Hematopoietic multipotent progenitor cell treated with erythropoietin and hydrocortisone succinate and interleukin-3 and kit ligand, for 8 days (in vitro differentiated cells): Measurements from ENCODE around the gene PRSS27.
A peak's percentile ranks its signal among the peaks of the same experiment; 100 is the strongest.
"Not testable (repeated sequence)": the region's sequence is repeated elsewhere in the genome, so short reads cannot be mapped to it uniquely, and the experiment has no call there.

Source experiments
- DNase-seq: peaks from one replicate; pipeline ENCODE4 v3.0.0-alpha.2; 2015

Gene PRSS27

GRCh38 chr16:2692251-2692947 is 27.6 kb downstream of the PRSS27 start:
- no peak for DNase-seq

- no peak for DNase-seq
Measured at GRCh38 chr16:2691491-2692248, 28.4 kb downstream of the PRSS27 start.

DNA sequence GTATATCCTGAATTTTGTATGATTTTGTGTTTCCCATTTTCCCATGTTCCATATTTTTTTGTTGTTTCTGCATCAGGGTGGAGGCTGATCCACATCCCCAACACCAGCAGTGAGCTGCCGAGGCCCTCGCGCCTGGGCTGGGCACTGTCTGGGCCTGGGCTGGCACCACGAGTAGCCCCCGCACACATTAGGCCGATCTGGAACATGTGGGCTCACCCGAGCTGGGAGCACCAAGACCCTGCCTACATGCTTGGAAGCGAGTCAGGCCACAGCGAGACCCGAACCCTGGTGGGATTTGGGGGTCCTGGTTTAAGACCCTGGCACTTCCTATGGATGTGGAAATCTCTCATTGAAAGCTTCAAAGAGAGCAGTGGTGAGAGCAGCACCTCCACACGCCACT is 29.2 kb downstream of the PRSS27 start:
- no peak for DNase-seq

GRCh38 chr16:2689968-2690801 is 29.8 kb downstream of the PRSS27 start:
- no peak for DNase-seq

DNA sequence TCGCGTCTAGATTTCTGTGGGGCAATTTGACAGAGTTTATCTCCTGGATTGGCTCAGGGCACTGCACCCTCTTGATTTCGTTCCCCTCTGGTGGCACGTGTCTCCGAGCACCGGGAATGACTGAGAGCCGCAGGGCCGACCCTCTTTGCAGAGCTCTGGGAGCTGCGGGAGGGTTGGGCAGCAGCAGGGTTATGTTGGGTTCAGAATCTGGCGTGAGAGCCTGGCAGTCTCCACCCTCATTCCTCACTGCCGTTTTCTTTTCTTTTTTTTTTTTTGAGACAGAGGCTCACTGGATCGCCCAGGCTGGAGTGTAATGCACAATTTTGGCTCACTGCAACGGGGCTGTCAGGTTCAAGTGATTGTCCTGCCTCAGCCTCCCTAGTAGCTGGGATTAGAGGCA is 30.6 kb downstream of the PRSS27 start:
- not testable (repeated sequence) for DNase-seq

DNA sequence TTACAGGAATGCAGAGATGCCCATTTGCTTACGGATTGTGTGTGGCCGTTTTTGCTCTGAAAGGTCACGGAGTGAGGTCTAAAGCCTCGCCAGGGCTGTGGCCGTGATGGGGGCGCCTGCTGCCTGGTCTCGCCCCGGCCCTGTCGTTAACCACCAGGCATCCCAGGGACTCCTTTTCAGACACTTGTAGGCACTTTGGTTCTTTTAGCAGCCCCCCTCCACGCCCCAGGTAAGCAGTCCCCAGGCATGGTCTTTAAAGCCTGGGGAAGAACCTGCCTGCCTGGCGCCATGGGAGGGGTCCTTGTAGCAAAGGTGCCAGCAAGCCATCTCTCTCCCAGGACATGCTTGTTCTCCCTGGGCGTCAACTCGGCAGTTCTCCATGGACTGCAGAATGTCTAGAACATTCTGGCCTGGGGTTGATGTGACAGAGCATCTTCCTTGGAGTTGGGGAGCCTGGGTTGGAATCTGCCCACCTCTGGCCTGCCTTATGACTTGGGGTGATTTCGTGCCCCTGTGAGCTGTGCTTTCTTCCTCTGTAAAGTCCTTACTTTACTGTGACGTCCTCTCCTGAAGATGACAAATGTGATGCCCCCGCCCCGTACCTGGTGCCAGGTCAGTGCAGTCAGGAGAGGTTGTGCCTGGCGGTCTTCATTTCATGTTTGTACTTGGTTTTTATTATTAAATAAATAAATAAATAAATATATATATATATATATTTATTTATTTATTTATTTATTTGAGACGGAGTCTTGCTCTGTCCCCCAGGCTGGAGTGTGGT is 32.3 kb downstream of the PRSS27 start:
- DNase-seq = no peak

- DNase-seq = peak; percentile 63
Measured at GRCh38 chr16:2686912-2687507, 33.0 kb downstream of the PRSS27 start.

- not testable (repeated sequence) for DNase-seq
Measured at GRCh38 chr16:2686075-2686474, 33.9 kb downstream of the PRSS27 start.

GRCh38 chr16:2683041-2683440 is 37.0 kb downstream of the PRSS27 start:
- peak; percentile 12 for DNase-seq

GRCh38 chr16:2682209-2683021 is 37.6 kb downstream of the PRSS27 start, which contains the start of gene KCTD5:
Gene KCTD5 (plus strand): TSS chr16:2682523. CDS start chr16:2682549, 26 bp downstream.
- peak; percentile 96 for DNase-seq

DNA sequence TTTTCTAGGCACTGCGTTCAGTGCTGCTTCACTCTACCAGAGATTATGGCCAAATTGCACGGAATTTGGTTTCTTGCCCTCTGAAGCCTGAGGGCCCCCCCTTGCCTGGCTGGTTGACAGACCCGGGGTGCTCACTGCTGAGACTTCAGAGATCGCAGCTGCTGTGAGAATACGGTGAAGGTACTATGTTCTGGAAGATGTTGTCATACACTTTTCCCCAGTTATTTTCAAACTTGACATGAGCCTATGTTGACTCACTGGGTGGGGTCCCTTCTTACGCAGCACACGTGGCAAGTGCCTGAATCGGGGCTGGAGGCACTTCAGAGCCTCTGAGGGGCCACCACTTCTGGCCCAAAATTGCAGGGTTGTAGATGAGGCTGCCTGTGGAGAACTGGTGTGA is 39.7 kb downstream of the PRSS27 start:
- DNase-seq = not testable (repeated sequence)

DNA sequence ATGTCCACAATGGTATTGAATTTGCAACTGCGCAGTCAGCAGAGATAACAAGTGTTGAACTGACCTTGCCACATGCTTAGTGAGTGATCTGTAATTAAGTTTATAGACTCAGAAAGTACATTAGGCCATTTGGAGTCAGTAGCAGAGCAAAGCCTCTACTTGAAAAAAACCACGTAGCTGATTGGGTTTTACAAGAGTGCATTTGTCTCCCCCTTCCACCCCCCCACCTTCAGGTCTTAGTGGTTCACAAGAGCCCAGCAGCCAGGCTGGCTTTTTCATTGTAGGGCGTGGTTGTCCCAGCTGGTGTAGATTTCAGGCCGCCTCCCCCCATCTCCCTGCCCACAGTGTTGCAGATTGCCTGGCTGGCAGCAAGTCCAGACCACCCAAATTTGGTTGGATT is 40.1 kb downstream of the PRSS27 start:
- DNase-seq = peak; percentile 32

DNA sequence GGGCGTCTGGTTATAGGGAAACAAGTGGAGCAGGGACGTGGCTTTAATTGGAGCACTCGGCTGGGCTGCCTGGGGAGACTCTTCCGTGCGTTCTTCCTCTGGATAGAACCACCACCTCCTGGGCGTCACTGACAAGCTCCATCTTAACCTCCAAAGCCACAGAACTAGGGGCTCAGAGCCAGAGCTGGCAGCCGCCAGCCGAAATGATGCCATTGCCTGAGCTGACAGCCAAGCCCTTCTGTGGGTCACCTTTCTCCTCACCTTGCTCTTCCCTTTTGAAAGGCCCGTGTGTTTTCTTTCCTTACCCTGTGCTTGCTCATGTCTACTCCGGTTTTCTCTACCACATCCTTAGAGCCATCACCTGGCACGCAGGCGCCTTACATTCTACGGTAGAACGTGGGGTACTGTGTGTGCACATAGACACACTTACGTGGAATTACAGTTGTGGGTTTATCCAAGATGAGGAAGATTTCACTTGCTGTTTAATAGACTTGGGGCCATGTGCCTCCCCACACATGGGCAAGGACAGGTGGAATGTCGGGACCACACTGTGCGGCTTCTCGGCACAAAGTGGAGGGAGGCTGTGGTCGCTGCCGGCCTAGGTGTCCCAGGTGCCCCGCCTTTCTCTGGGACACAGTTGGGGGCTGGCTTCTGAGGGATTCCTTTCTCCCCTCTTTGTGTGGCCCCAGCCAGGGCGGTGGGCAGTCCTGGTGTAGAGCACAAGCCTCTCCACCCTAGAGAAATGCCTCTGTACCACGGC is 41.6 kb downstream of the PRSS27 start:
- DNase-seq = not testable (repeated sequence)

DNA sequence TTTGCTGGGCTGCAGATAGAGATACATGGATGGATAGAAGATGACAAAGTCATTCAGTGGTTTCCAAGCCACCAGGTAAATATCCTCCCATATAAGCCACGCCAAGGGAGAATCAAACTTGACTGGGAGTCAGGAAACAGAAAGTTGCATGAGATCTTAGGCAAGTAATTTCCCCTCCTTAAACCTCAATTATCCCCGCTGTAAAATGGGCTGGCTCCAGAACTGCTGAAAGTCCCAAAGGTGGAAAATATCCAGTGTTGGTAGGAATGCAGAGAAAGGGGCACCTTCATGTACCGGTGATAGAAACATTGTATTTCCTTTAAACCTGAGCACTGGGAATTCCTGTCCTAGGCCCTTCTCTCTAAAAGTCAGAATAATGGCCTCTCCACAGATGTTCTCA is 43.1 kb downstream of the PRSS27 start:
- DNase-seq = not testable (repeated sequence)

DNA sequence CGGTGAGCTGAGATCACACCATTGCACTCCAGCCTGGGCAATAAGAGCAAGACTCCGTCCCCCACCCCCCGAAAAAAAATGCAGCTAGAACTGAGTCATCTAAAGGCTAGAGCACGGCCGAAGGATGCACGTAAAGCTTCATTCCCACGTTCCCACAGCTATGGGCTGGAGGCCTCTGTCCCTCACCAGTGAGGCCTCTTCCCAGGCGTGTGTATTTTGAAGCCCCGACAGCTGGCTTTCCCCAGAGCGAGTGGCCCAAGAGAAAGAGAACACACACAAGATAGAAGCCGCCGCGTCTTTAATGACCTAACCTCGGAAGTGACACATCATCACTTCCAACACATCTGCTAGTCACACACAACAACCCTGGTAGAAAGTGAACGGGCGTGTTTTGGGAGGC is 44.3 kb downstream of the PRSS27 start:
- DNase-seq = no peak

DNA sequence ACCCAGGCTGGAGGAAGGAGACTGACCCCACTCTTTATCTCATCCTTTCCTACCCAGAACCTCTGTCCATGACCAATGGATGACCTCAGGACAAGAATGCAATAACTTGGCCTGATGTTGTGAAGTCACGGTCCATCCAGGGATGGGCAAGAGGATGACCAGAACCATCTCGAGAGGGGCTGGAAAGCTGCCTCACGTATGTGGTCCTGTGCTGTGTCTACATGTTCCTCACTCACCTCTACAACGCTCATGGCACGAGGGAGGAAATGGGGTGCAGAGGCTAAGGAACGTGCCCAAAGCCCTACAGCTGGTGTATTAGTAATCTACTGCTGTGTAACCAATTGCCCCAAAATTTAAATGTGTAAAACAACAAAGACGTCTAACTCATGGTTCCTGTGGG is 45.0 kb downstream of the PRSS27 start:
- DNase-seq = no peak

DNA sequence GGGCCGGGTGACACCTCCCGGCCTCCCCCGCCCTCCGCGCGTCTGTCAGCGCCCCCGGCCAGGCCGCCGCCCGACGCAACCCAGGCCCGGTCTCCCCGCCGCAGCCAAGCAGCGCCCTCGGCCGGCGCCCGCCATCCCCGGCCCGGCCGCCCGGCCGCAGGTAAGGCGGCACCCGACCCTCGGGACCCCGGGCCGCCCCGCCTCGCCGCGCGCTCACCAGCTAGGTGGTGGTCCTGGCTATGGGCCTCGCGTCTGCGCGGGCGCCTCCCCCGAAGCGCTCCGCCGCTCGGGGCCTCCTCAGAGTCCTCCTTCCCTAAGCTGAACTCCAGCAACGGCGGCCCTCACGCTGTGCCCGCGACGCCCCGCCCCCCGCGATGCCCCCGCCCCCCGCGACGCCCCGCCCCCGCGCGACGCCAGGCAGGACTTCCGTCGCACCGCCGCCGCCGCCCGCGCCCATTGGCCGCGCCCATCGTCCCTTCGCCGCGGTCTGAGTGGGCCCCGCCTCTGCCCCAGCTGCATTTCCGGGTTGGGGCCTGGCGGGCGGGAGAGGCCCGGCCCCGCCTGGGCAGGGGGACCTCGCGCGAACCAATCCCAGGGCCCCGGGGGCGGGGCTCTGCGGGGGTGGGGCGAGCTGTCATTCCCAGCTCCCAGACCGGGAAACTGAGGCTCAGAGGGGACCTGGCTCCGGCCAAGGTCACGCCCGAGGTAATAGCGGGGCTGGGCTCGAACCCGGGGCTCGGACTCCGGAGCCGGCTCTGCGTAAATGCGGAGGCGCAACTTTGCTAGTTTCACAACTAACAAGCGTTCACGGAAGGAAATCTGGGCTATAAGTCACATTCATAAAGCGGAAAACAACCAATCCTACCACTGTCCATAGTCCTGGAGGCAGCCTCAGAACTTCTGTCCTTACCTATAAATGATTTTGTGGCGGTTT is 46.7 kb downstream of the PRSS27 start:
- DNase-seq = peak; percentile 95

GRCh38 chr16:2671741-2672140 is 48.3 kb downstream of the PRSS27 start:
- no peak for DNase-seq

- DNase-seq = peak; percentile 28
Measured at GRCh38 chr16:2671193-2671592, 48.8 kb downstream of the PRSS27 start.
